Hematopoietic multipotent progenitor cell (in vitro differentiated cells): Measurements from ENCODE around the gene PPP1R2C. TPM values are rescaled to one million over a fixed set of nuclear protein-coding genes. Genes with fewer than 3 reads are reported as not detected.

Experiments used
- DNase-seq, 3 donors: peaks; one replicate each; pipeline ENCODE4 v3.0.0-alpha.2; 2011 to 2015; ENCODE audit warnings: low read depth in 2 of 3, low spot score in 2 of 3
- total RNA-seq: library from RNA; depleted of rRNA; stranded (reverse); fragments of >200 nt; gene quantifications from one replicate; pipeline ENCODE4 v1.2.3, GENCODE V29; 2012

The PPP1R2C gene
- not detected for total RNA-seq

- peak in 1 of 3 donors; percentile 31 for DNase-seq
Measured at GRCh38 chrX:42778096-42778495, at the start of gene PPP1R2C. Gene PPP1R2C (minus strand): TSS chrX:42778163. CDS start chrX:42778079, 84 bp downstream.

GRCh38 chrX:42825201-42825600 lies 47.2 kb upstream of the PPP1R2C start:
- no peak for DNase-seq

GRCh38 chrX:42824541-42824940 lies 46.6 kb upstream of the PPP1R2C start:
- DNase-seq: no peak

GRCh38 chrX:42823443-42823842 lies 45.5 kb upstream of the PPP1R2C start:
- no peak for DNase-seq

DNA sequence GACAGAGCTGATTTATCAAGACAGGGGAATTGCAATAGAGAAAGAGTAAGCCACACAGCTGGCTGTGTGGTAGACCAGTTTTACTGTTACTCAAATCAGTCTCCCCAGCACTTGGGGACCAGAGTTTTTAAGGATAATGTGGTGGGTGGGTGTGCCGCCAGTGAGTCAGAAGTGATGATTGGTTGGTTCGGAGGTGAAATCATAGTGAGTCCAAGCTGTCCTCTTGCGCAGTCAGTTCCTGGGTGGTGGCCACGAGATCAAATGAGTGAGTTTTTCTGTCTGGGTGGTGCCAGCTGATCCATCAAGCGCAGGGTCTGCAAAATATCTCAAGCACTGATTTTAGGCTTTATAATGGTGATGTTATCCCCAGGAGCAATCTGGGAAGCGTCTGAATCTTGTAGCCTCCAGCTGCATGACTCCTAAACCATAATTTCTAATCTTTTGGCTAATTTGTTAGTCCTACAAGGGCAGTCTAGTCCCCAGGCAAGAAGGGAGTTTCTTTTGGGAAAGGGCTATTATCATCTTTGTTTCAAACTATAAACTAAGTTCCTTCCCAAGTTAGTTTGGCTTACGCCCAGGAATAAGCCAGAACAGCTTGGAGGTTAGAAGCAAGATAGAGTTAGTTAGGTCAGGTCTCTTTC lies 44.0 kb upstream of the PPP1R2C start:
- no peak for DNase-seq

- DNase-seq: no peak
Measured at GRCh38 chrX:42818151-42818921, 40.4 kb upstream of the PPP1R2C start.

- no peak for DNase-seq
Measured at GRCh38 chrX:42809569-42809968, 31.6 kb upstream of the PPP1R2C start.

DNA sequence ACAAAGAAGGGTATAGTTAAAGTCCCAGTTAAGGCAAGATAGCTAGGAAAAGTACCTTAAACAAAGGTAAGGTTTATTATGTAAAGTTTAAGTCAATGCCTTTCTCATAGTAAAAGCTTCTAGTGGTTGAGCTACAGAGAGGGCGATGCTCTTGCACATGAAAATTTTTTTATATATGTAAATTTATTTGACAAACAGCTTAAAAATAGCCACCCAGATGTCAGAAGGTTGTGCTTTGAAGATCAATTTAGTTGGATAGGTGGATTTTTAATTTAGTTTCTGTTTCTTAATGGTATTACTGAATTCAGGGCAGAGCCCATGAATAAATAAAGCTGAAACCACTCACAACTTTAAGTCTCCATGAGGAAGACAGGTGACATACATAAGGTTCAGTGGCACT lies 29.4 kb upstream of the PPP1R2C start:
- no peak for DNase-seq

- no peak for DNase-seq
Measured at GRCh38 chrX:42804524-42804923, 26.6 kb upstream of the PPP1R2C start.

- no peak for DNase-seq
Measured at GRCh38 chrX:42803320-42803719, 25.4 kb upstream of the PPP1R2C start.

GRCh38 chrX:42797651-42798269 lies 19.8 kb upstream of the PPP1R2C start:
- no peak for DNase-seq

- DNase-seq: no peak
Measured at GRCh38 chrX:42783451-42783850, 5.5 kb upstream of the PPP1R2C start.

GRCh38 chrX:42776195-42776594 lies 1.8 kb downstream of the PPP1R2C start:
- DNase-seq: peak in 2 of 3 donors; percentile 9 to 57

- no peak for DNase-seq
Measured at GRCh38 chrX:42772874-42773273, 5.1 kb downstream of the PPP1R2C start.

DNA sequence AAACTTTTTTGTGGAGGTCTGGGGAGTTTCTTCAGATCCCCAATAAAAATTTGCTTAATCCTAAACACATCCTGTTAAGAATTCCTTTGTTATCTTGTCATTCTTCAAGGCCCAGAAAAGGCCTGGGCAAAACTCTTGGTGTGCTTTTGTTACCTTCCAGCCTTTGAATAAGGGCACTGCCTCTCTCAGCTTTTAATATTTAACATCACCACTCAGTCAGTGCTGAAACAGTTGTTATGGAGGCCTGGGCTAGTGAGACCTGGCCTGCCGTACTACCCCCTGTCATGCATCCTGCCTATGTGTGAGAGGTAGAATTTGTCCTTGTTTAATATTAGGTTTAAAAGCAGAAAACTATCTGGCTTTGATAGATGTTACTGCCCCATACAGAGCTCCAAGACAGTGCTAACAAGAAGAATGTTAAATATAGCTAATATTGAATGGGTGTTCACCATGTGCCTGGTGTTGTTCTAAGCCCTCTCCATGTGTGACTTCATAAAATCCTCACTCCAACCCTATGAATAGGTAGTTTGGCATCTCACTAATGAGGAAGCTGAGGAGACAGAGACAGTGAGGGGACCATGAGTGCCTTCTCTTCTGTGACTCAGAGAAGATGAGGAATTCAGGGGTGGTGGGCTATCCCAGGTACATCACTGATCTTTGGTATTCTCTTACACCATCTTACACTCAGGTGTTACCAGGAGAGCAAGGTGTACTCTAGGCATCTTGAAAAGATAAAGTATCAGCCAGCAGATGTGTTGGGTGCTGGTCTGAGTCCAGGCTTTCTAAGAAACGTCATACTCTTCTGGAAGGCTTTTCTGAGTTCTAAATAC lies 6.2 kb downstream of the PPP1R2C start:
- DNase-seq: no peak

DNA sequence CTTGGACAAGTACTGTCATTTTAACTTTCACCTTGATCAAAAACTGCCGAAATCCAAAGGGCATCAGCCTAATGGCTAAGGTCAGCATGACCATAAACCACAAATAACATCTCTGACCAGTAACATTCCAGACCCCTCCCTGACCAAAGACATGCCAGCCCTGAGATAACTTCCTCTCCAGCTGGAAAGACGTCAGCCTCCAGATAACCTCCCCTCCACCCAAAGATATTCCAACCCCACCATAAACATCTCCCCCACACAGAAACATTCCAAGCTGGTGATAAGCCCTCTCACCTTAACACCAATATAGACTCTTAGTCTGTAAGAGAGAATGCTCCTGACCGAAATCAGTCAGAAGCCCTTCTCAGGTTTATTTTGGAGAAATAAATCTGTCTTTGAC lies 7.4 kb downstream of the PPP1R2C start:
- DNase-seq: no peak

DNA sequence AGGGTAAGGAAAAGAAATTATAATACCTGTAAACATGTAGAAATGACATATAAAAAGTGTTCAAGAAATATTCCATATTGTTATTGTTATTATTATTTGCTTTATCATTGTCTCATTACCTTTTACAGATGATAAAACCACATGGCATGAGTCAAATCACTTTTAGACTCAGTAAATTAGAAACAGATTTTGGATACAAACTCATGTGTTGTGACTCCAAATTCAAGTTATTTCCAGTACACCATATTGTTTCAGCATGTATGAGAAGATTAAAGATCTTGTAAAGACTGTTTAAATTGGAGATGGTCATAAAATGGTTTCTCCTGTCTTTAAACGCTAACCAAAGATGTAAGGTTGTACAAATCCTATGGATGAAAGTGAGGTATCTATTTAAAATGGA lies 18.1 kb downstream of the PPP1R2C start:
- DNase-seq: no peak

DNA sequence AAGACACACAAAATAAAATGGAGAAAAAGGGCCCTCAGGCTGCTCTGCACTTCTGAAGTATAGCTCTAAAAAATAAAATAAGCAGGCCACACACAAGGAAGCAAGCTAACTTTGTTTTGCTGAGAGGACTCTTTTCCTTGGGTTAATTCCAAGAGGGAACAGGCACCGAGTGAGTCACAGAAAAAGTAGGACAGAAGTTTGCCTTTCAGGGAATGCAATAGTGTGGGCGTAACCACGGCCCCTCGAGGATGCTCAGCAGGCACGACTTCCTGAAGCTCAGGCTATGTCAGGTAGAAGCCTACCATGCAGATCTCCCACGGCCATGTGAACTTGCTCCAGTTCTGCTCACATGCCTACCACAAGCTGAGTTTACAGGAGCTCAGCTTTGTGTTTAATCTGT lies 22.1 kb downstream of the PPP1R2C start:
- DNase-seq: no peak

DNA sequence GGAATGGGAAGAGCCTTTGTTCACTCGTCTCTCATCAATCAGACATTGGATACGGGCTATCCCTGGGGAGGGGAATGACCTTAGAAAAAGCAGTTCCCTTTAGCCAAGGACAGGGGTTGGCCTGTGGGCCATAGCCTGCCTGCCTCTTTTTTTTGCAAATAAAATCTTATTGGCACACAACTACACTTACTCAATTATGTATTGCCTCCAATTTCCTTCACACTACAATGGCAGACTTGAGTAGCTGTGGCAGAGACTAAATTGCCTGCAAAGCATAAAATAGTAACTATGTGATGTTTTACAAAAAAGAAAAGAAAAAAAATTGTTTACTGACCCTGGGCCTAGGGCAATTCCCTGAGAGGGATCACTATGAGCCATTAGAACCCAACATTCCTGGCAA lies 23.4 kb downstream of the PPP1R2C start:
- DNase-seq: no peak

DNA sequence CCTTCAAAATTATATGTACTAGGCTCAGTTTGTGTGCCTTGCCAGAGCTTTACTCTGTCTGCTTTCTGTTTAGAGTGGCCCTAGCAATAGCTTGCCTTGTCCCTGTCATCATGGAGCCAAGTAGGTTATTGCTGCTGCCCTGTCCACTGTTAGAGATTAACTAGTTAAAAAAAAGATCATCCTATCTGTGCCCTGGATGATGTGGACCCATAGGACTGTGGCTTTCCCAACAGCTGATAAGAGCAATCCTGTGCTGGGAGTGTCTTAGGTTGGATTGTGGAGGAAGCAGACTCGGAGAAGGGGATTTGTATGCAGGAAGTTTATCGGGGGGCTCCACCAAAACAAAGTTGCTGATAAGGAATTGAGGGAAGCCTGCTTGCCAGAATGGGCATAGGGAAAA lies 23.8 kb downstream of the PPP1R2C start:
- no peak for DNase-seq

DNA sequence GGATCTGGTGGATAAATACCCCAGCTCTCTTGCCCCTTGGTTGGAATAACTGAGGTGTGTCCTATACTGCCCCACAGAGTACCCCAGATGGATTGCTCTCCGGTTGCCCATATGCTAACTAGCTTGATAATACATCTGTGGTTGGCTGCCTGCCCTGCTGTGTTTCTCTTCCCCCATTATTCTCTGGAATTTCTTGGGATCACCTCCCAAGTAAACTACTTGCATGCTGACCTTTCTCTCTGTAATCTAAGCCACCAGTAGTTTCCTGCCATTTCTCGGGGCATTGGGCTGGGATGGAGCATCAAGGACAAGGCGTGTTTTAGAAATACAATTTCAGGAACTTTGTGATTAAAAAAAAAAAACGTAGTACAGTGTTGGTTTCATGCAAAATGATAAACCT lies 25.2 kb downstream of the PPP1R2C start:
- DNase-seq: no peak
